GM21717 (cell line): Measurements from ENCODE around the gene GPR157.

Experiments used
- ATAC-seq: cut with Tn5 transposase; IDR thresholded peaks from one replicate; pipeline ENCODE4 v1.9.1; 2021; ENCODE audit warnings: mild to moderate bottlenecking, moderate library complexity; ENCODE audit not compliant: unreplicated experiment

GPR157 gene

GRCh38 chr1:9088807-9089206 is 40.1 kb downstream of the GPR157 start:
- ATAC-seq = no peak

- no peak for ATAC-seq
These were observed 41.3 kb downstream of the GPR157 start for GRCh38 chr1:9087411-9088125.

GRCh38 chr1:9086796-9087195 is 42.1 kb downstream of the GPR157 start:
- ATAC-seq = no peak

- ATAC-seq = no peak
These were observed 42.9 kb downstream of the GPR157 start for GRCh38 chr1:9086045-9086444.

GRCh38 chr1:9085306-9085940 is 43.5 kb downstream of the GPR157 start:
- no peak for ATAC-seq

GRCh38 chr1:9084906-9085305 is 44.0 kb downstream of the GPR157 start:
- ATAC-seq = no peak

- no peak for ATAC-seq
These were observed 47.4 kb downstream of the GPR157 start for GRCh38 chr1:9081473-9081872.

GRCh38 chr1:9080705-9081291 is 48.1 kb downstream of the GPR157 start:
- ATAC-seq = no peak

- ATAC-seq = peak; percentile 35
These were observed 48.8 kb downstream of the GPR157 start for GRCh38 chr1:9079988-9080704.

- ATAC-seq = no peak
These were observed 50.0 kb downstream of the GPR157 start for GRCh38 chr1:9078752-9079500.

GRCh38 chr1:9078015-9078751 is 50.7 kb downstream of the GPR157 start:
- ATAC-seq = peak; percentile 33

GRCh38 chr1:9075022-9075421 is 53.9 kb downstream of the GPR157 start:
- no peak for ATAC-seq

GRCh38 chr1:9073143-9073542 is 55.8 kb downstream of the GPR157 start:
- no peak for ATAC-seq

GRCh38 chr1:9071554-9072235 is 57.2 kb downstream of the GPR157 start:
- no peak for ATAC-seq

- ATAC-seq = no peak
These were observed 58.4 kb downstream of the GPR157 start for GRCh38 chr1:9070486-9070885.

- ATAC-seq = peak; percentile 85
These were observed 59.4 kb downstream of the GPR157 start, which contains the start of gene SLC2A5 for GRCh38 chr1:9069326-9070100. Gene SLC2A5 (minus strand): TSS chr1:9069635. CDS start chr1:9069536, 99 bp downstream.

GRCh38 chr1:9068981-9069325 is 59.9 kb downstream of the GPR157 start:
- no peak for ATAC-seq

- ATAC-seq = no peak
These were observed 61.7 kb downstream of the GPR157 start for GRCh38 chr1:9066945-9067807.
